ENCODE results near the gene PLCB4.

The PLCB4 gene

DNA sequence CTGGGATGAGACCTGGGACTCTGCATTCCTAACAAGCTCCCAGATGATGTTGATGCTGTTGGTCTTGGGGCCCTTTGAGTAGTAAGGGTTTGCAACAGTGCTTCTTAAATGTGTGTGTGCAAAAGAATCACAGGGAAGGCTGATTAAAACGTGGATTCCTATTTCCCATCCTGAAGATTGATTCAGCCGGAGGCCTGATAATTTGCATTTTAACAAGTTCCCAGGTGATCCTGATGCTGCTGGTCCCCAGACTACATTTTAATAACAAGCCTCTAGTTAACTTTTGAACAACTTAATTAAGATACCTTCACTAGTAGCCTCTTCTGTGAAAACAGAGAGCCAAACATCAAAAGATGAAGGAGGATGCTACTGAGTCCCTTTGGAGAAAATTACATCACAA lies 289.1 kb downstream of the PLCB4 start:
- H3K4me3 ChIP-seq (replicated peaks; ENCODE audit: low read depth, low read length): no peak overlapping the region
- TF ChIP-seq, protein P1, sequence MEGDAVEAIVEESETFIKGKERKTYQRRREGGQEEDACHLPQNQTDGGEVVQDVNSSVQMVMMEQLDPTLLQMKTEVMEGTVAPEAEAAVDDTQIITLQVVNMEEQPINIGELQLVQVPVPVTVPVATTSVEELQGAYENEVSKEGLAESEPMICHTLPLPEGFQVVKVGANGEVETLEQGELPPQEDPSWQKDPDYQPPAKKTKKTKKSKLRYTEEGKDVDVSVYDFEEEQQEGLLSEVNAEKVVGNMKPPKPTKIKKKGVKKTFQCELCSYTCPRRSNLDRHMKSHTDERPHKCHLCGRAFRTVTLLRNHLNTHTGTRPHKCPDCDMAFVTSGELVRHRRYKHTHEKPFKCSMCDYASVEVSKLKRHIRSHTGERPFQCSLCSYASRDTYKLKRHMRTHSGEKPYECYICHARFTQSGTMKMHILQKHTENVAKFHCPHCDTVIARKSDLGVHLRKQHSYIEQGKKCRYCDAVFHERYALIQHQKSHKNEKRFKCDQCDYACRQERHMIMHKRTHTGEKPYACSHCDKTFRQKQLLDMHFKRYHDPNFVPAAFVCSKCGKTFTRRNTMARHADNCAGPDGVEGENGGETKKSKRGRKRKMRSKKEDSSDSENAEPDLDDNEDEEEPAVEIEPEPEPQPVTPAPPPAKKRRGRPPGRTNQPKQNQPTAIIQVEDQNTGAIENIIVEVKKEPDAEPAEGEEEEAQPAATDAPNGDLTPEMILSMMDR (IDR thresholded peaks at IDR 0.05; ENCODE audit: low read length, missing control alignments): no peak
- DNase-seq (ENCODE audit: low read depth): no peak

DNA sequence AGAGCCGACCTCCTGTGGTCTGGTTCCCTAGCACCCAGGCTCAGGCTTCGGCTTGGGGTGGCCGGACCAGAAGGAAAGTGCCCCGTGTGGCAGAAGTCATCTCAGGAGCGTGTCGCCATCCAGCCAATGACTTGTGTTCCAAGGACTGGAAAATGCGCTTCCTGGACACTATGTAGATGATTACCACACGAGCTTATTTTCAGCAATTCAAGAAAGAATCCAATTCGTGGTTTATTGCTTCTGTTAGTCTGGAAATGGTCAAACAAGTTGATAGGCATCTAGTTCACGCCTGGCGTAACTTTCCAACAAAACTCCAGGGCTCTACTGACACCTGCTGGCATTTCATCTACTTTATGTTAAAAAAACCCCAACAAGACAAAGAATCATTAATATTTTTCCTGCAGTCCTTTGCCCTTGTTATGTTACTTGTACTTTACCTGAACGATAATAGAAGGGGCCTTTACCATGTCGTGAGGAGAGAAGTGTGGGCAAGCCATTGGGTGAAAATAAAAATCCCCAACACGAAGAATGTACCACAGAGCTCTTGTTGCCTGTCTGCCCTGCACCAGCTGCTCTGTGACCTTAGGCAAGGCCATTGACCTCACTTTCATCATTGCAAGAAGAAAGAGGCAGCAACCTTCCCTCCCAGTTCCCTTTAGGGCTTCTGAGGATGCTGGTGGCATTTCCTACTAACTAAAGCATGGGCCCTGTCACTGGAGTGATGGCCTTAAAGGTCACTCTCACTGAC lies 290.8 kb downstream of the PLCB4 start:
- H3K4me3 ChIP-seq (replicated peaks; ENCODE audit: low read depth, low read length): no peak overlapping the region
- DNase-seq (ENCODE audit: low read depth): peak; percentile 82
- TF ChIP-seq, protein P1 (IDR thresholded peaks at IDR 0.05; ENCODE audit: low read length, missing control alignments): peak; percentile 40

DNA sequence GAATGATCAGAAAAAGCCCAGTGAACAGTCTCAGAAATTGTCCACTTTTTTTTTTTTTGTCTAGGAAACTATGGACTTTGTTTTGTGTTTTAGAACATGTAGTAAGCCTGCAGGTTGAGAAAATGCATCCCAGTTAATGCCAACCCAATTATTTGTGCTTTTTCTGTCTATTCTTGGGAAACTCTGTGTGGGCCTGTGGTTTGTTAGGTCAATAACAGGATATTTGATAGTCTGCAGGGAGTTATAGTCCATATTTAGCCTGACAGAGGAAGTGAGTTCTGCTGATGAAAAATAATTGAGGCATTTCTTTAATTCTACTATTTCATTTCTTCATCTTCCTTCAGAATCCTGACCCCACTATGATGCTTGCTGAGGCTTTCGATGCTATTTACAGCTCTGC lies 291.5 kb downstream of the PLCB4 start:
- TF ChIP-seq, protein P1 (IDR thresholded peaks at IDR 0.05; ENCODE audit: low read length, missing control alignments): no peak
- DNase-seq (ENCODE audit: low read depth): no peak
- no peak overlapping the region for H3K4me3 ChIP-seq (replicated peaks; ENCODE audit: low read depth, low read length)

GRCh38 chr20:9363673-9364072 lies 294.8 kb downstream of the PLCB4 start:
- H3K4me3 ChIP-seq (replicated peaks; ENCODE audit: low read depth, low read length): no peak overlapping the region
- no peak for DNase-seq (ENCODE audit: low read depth)
- TF ChIP-seq, protein P1 (IDR thresholded peaks at IDR 0.05; ENCODE audit: low read length, missing control alignments): no peak

DNA sequence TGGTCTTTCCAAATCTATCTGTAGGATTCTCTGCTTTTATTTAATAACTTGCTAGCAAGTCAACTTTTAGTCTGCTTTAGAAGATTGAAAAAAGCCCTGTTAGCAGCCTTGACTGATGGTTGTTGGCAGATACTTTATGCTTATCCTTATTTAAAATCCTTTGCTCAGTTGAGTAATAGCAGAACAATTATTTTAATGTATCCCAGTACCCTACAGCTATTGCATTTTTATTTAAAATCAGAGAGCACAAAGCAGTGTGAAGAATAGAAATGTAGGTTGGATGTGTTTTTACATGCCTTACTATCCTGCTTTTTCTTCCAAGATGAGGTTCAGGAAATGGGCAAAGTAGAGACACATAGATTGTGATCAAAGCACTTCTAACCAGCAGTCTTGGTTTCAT lies 298.4 kb downstream of the PLCB4 start:
- no peak overlapping the region for H3K4me3 ChIP-seq (replicated peaks; ENCODE audit: low read depth, low read length)
- DNase-seq (ENCODE audit: low read depth): no peak
- TF ChIP-seq, protein P1 (IDR thresholded peaks at IDR 0.05; ENCODE audit: low read length, missing control alignments): no peak

DNA sequence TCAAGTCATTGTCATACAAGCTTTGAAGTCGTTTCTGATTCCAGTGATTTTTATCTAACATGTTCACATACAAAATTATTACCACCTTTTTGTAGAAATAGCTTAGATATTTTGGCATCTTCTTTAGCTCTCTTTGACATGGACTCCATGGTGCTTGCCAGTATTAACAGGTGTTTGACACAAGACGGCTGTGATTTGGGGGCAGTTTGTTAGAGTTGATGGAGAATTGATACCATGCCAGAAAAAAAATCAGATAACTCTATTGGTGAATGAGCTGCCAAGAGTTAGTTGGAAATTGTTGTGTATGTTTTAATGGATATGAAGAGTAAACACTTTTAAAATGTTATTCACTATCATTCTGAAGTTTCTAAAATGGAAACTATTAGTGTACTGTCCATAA lies 298.9 kb downstream of the PLCB4 start:
- no peak for DNase-seq (ENCODE audit: low read depth)
- TF ChIP-seq, protein P1 (IDR thresholded peaks at IDR 0.05; ENCODE audit: low read length, missing control alignments): no peak
- no peak overlapping the region for H3K4me3 ChIP-seq (replicated peaks; ENCODE audit: low read depth, low read length)

GRCh38 chr20:9368893-9369292 lies 300.0 kb downstream of the PLCB4 start:
- no peak overlapping the region for H3K4me3 ChIP-seq (replicated peaks; ENCODE audit: low read depth, low read length)
- TF ChIP-seq, protein P1 (IDR thresholded peaks at IDR 0.05; ENCODE audit: low read length, missing control alignments): no peak
- no peak for DNase-seq (ENCODE audit: low read depth)

Measured in fibroblast of pulmonary artery (primary cell).